ENCODE measurements around the gene FAR2.

DNA sequence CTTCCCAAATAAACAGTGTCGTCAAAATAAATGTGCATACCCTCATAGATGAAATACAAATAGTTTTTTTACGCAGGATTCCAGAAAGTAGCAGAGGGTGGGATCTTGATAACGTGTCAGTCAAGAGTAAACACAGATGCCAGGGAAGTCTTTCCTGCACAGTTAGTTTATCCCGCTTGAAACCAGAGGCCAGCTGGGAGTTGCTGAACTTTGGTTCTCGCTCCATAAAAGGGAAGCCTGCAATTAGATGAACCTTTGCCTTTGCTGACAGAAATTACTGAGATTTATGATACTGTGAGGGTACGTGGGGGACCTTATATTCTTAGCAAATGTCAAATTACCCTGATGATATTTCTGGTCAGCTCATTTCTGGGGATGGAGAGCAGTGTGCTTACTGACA lies 18.9 kb downstream of the FAR2 start:
- TF ChIP-seq, protein P1, sequence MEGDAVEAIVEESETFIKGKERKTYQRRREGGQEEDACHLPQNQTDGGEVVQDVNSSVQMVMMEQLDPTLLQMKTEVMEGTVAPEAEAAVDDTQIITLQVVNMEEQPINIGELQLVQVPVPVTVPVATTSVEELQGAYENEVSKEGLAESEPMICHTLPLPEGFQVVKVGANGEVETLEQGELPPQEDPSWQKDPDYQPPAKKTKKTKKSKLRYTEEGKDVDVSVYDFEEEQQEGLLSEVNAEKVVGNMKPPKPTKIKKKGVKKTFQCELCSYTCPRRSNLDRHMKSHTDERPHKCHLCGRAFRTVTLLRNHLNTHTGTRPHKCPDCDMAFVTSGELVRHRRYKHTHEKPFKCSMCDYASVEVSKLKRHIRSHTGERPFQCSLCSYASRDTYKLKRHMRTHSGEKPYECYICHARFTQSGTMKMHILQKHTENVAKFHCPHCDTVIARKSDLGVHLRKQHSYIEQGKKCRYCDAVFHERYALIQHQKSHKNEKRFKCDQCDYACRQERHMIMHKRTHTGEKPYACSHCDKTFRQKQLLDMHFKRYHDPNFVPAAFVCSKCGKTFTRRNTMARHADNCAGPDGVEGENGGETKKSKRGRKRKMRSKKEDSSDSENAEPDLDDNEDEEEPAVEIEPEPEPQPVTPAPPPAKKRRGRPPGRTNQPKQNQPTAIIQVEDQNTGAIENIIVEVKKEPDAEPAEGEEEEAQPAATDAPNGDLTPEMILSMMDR (IDR thresholded peaks at IDR 0.05; ENCODE audit: insufficient read depth, low read depth, low read length) = no peak
- TF ChIP-seq EZH2 (IDR thresholded peaks at IDR 0.05; ENCODE audit: insufficient read depth, low read length) = no peak
